Measurements from ENCODE around the gene FAM163B. TPM values are rescaled to one million over a fixed set of nuclear protein-coding genes. Genes with fewer than 3 reads are reported as not detected.

FAM163B gene
- total and polyA plus RNA-seq, 9 of the 15 experiments (the other 6 are each of a cell fraction or from before 2014, with no cell fraction given) = not detected

- WGBS (ENCODE audit: insufficient coverage, low coverage, missing lambda C conversion rate) = 0% methylated on average over 12 of the region's 12 CpGs
- Histone ChIP-seq H3K79me2 (ENCODE audit: control insufficient read depth, insufficient read depth, low read length) (no peaks in the 10 kb centered on the region), H2AFZ (ENCODE audit: low read depth, low read length) (no peak overlapping the region), H3K9ac (ENCODE audit: insufficient read depth in 1 of 2, low read depth in 2 of 2, low read length in 2 of 2) (no peak overlapping the region), H3K4me3 (no peak overlapping the region), H3K9me1 (ENCODE audit: control insufficient read depth, insufficient read depth, low read length) (peaks cover 3% of the 10 kb centered on the region), H3K9me3 (replicated peaks; ENCODE audit: control insufficient read depth, insufficient read depth, low read depth, low read length) (no peaks in the 10 kb centered on the region), H3K27ac (ENCODE audit: extremely low read depth, low read depth, low read length) (no peak overlapping the region), H3K27me3 (ENCODE audit: control insufficient read depth in 2 of 2, insufficient read depth in 2 of 2, low read length in 2 of 2) (peaks cover 1 to 80% of the 10 kb centered on the region in 2 experiments; a peak in 4 of 5 replicates), H3K4me1 (replicated peaks in 1 of 2; ENCODE audit: control insufficient read depth in 2 of 2, insufficient read depth in 2 of 2, low read length in 2 of 2) (peaks cover 0 to 8% of the 10 kb centered on the region in 2 experiments; a peak in 3 of 5 replicates), H4K20me1 (replicated peaks; ENCODE audit: control insufficient read depth, insufficient read depth, low read length) (peaks cover 16% of the 10 kb centered on the region), H3K4me2 (ENCODE audit: insufficient read depth, low read length) (no peak overlapping the region), H3K36me3 (ENCODE audit: control insufficient read depth, insufficient read depth, low read length) (no peaks in the 10 kb centered on the region)
- in situ Hi-C loops (cut with MboI) (no loop called here), intact Hi-C loops (cut with micrococcal nuclease) (no loop called here)
- ChIA-PET CTCF (ENCODE audit: low intra/inter-chr PET ratio) (no interaction called here), POLR2A (interaction anchor here (0.5 kb wide), 1 partner anchor 55 kb away, joined by 3 read pairs; no protein-coding TSS in a partner anchor)
- DNase-seq (ENCODE audit: extremely low read depth in 1 of 4, low spot score in 3 of 4) = no peak
- no peak for FAIRE-seq
- BruUV-seq (replicated peaks) = no TSS peak
- ATAC-seq = no peak
- TF ChIP-seq TFAP4 (CRISPR knock-in tag; IDR thresholded peaks at IDR 0.05; ENCODE audit: borderline replicate concordance) = no peak
- TF ChIP-seq ELF2 (CRISPR knock-in tag; IDR thresholded peaks at IDR 0.05) = no peak
- no peak for TF ChIP-seq NR0B1 (IDR thresholded peaks at IDR 0.05; ENCODE audit: partially characterized antibody)
- no peak for TF ChIP-seq GMEB1 (CRISPR knock-in tag; IDR thresholded peaks at IDR 0.05)
- TF ChIP-seq CBX5 (IDR thresholded peaks at IDR 0.05; ENCODE audit: borderline replicate concordance, low read depth) = no peak
- TF ChIP-seq EHMT2 (IDR thresholded peaks at IDR 0.05) = no peak
- no peak for TF ChIP-seq LEF1 (IDR thresholded peaks at IDR 0.05)
- TF ChIP-seq NR2C1 (IDR thresholded peaks at IDR 0.05) = no peak
- no peak for TF ChIP-seq NR2C1 (tag; IDR thresholded peaks at IDR 0.05)
- TF ChIP-seq PURB (CRISPR knock-in tag; IDR thresholded peaks at IDR 0.05; ENCODE audit: low read depth) = no peak
Observed at GRCh38 chr9:133636902-133637301, 27.7 kb upstream of the FAM163B start.

Measured in K562 (cell line).